T-helper 2 cell (primary cell): ENCODE data around the gene GMNN.

Experiments used
- DNase-seq, 5 experiments: peaks; one replicate each; pipeline versions ENCODE4 v3.0.0 to v3.0.0-alpha.2; 2012 to 2022

GMNN gene

GRCh38 chr6:24818346-24818745 lies 43.6 kb downstream of the GMNN start:
- no peak for DNase-seq

GRCh38 chr6:24821860-24822444 lies 47.2 kb downstream of the GMNN start:
- no peak for DNase-seq

- no peak for DNase-seq
Measured at GRCh38 chr6:24822696-24823095, 48.0 kb downstream of the GMNN start.

- no peak for DNase-seq
Measured at GRCh38 chr6:24823185-24823584, 48.4 kb downstream of the GMNN start.

GRCh38 chr6:24824142-24824938 lies 49.6 kb downstream of the GMNN start:
- no peak for DNase-seq

- no peak for DNase-seq
Measured at GRCh38 chr6:24825130-24825630, 50.4 kb downstream of the GMNN start.

GRCh38 chr6:24827162-24827561 lies 52.4 kb downstream of the GMNN start:
- no peak for DNase-seq

GRCh38 chr6:24827970-24828369 lies 53.2 kb downstream of the GMNN start:
- no peak for DNase-seq

- no peak for DNase-seq
Measured at GRCh38 chr6:24829657-24830056, 54.9 kb downstream of the GMNN start.

- DNase-seq = no peak
Measured at GRCh38 chr6:24831771-24832716, 57.3 kb downstream of the GMNN start.

GRCh38 chr6:24832794-24833193 lies 58.1 kb downstream of the GMNN start:
- DNase-seq = no peak

- DNase-seq = peak in 1 of 5 experiments; percentile 43
Measured at GRCh38 chr6:24833711-24834386, 59.1 kb downstream of the GMNN start.
